Lung (tissue), 12 donors: ENCODE measurements around the gene TLL1. TPM values are rescaled to one million over a fixed set of nuclear protein-coding genes. Genes with fewer than 3 reads are reported as not detected.

Experiments
- ATAC-seq: fragments of 200-7000 bp; cut with Tn5 transposase; one replicate; pipeline ENCODE4 v1.9.1; 2020; ENCODE audit warnings: moderate number of reproducible peaks; ENCODE audit not compliant: insufficient read depth, low FRiP score
- DNase-seq, 3 donors: peaks; one replicate each; pipeline ENCODE4 v3.0.0-alpha.2; 2013 to 2017
- H3K27ac ChIP-seq, 2 donors: one replicate each; pipeline ENCODE4 v1.5.1; 2013; ENCODE audit warnings: mild to moderate bottlenecking in 2 of 2, moderate library complexity in 2 of 2, control low read depth in 1 of 2, inconsistent platforms in 1 of 2, low read depth in 1 of 2, low read length in 1 of 2
- H3K27me3 ChIP-seq, 3 donors: one replicate each; pipeline ENCODE4 v1.5.1; 2013; ENCODE audit warnings: low read length in 2 of 3; ENCODE audit not compliant: control insufficient read depth in 3 of 3, insufficient read depth in 3 of 3
- H3K36me3 ChIP-seq, 4 donors: one replicate each; pipeline ENCODE4 v1.5.1; 2013; ENCODE audit warnings: low read length in 4 of 4, mild to moderate bottlenecking in 1 of 4, moderate library complexity in 1 of 4; ENCODE audit not compliant: control insufficient read depth in 4 of 4, insufficient read depth in 4 of 4
- H3K4me1 ChIP-seq, 5 donors: one replicate each; pipeline ENCODE4 v1.5.1; 2013; ENCODE audit warnings: low read length in 5 of 5, mild to moderate bottlenecking in 2 of 5, moderate library complexity in 1 of 5; ENCODE audit not compliant: control insufficient read depth in 5 of 5, insufficient read depth in 5 of 5
- H3K4me3 ChIP-seq: one replicate; pipeline ENCODE4 v1.5.1; 2013; ENCODE audit warnings: mild to moderate bottlenecking, control low read depth, moderate library complexity
- H3K9ac ChIP-seq, 2 donors: one replicate each; pipeline ENCODE4 v1.5.1; 2013; ENCODE audit warnings: low read length in 2 of 2, control low read depth in 1 of 2; ENCODE audit not compliant: insufficient read depth in 1 of 2
- H3K9me3 ChIP-seq, 4 donors: one replicate each; pipeline ENCODE4 v1.5.1; 2013; ENCODE audit warnings: low read length in 3 of 4, mild to moderate bottlenecking in 1 of 4, moderate library complexity in 1 of 4; ENCODE audit not compliant: control insufficient read depth in 4 of 4, insufficient read depth in 3 of 4
- WGBS, 2 donors: extraction: QIAGEN DNeasy Blood & Tissue Kit; methylation state at CpG; one replicate each; pipeline ENCODE4 v1.1.7; 2013; 5-methylcytosine and 5-hydroxymethylcytosine counted together
- polyA plus RNA-seq, 2 donors: library from polyadenylated mRNA; stranded (reverse); fragments of 200-250 nt; gene quantifications; one replicate each; pipeline ENCODE4 v1.2.1, GENCODE V29; 2013
- total RNA-seq, 2 donors: library from RNA; depleted of rRNA in 1 of 2; stranded (reverse); fragments of >200 nt in 1 of 2; gene quantifications; one replicate each; pipeline ENCODE4 v1.2.1, GENCODE V29; 2014 to 2021
- TF ChIP-seq, protein P1 (sequence below): IDR thresholded peaks from 2 replicates; pipeline ENCODE4 v1.5.1; 2012; ENCODE audit warnings: mild to moderate bottlenecking; ENCODE audit errors: control extremely low read depth, extremely low read depth
- donor health status: control.
- donor health status: control.
- donor health status: Bipolar disorder and iron deficiency.
- donor health status: healthy.
- donor health status: DM: yes; HTN: yes; CAD: no.

The TLL1 gene
- total and polyA plus RNA-seq, 4 donors: 0.93 to 5.7 (median 1.9) TPM

DNA sequence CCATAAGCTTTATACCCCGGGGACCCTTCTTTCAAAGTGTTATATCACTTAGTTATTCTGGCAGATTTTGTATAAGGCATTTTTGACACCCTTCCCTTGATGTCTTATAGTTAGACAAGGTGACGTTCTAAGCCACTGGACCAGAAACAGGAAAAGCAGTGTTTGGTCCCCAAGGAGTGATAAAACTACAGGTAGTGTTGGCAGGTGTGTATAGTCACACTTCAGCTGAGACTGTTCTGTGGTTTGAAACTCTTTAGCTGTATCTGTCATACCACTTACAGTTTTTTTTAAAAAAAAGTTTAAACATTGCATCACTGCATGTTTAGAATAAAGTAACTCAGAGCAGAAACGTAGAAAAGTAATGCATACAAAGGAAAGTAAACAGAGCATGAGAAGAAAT, 48.5 kb downstream of the TLL1 start:
- Histone ChIP-seq H3K27me3 (no peaks in the 10 kb centered on the region), H3K4me1 (no peaks in the 10 kb centered on the region), H3K9ac (no peak overlapping the region), H3K36me3 (no peaks in the 10 kb centered on the region), H3K27ac (no peak overlapping the region), H3K4me3 (no peak overlapping the region), H3K9me3 (peaks cover 0 to 4% (median 0%) of the 10 kb centered on the region in 4 donors)
- TF ChIP-seq, protein P1, sequence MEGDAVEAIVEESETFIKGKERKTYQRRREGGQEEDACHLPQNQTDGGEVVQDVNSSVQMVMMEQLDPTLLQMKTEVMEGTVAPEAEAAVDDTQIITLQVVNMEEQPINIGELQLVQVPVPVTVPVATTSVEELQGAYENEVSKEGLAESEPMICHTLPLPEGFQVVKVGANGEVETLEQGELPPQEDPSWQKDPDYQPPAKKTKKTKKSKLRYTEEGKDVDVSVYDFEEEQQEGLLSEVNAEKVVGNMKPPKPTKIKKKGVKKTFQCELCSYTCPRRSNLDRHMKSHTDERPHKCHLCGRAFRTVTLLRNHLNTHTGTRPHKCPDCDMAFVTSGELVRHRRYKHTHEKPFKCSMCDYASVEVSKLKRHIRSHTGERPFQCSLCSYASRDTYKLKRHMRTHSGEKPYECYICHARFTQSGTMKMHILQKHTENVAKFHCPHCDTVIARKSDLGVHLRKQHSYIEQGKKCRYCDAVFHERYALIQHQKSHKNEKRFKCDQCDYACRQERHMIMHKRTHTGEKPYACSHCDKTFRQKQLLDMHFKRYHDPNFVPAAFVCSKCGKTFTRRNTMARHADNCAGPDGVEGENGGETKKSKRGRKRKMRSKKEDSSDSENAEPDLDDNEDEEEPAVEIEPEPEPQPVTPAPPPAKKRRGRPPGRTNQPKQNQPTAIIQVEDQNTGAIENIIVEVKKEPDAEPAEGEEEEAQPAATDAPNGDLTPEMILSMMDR: no peak
- DNase-seq: peak in 1 of 3 donors; percentile 17
- 56 to 68% methylated on average over 3 of the region's 3 CpGs for WGBS, 2 donors
- ATAC-seq: no peak

- Histone ChIP-seq H3K9ac (no peak overlapping the region), H3K4me1 (no peaks in the 10 kb centered on the region), H3K27me3 (no peaks in the 10 kb centered on the region), H3K36me3 (no peaks in the 10 kb centered on the region), H3K9me3 (peaks cover 0 to 4% (median 0%) of the 10 kb centered on the region in 4 donors), H3K27ac (no peak overlapping the region), H3K4me3 (no peak overlapping the region)
- TF ChIP-seq, protein P1: no peak
- peak in 1 of 3 donors; percentile 11 for DNase-seq
- no peak for ATAC-seq
These were observed 49.7 kb downstream of the TLL1 start for GRCh38 chr4:165922747-165923146.

DNA sequence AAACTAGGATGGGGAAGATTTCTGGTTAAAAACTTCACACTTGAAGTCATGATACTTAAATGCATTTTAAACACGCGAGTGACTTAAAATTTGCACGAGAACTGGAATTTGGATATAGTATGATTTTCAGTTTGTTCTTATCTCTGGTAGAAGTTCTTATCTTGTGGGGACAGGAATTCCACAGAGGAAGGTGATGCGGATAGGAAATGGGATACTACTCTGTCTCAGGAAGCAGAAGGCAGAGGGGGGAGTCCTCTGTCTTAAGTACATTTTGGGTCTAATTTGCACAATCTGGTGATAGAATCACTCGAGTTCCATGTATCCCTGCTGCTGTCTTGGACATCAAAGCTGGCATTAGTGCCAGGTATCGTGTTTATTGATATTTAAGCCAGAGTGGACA, 53.3 kb downstream of the TLL1 start:
- Histone ChIP-seq H3K9ac (no peak overlapping the region), H3K27me3 (no peaks in the 10 kb centered on the region), H3K27ac (no peak overlapping the region), H3K9me3 (peaks cover 0 to 4% (median 0%) of the 10 kb centered on the region in 4 donors), H3K4me1 (no peaks in the 10 kb centered on the region), H3K36me3 (no peaks in the 10 kb centered on the region), H3K4me3 (no peak overlapping the region)
- no peak for ATAC-seq
- DNase-seq: no peak
- TF ChIP-seq, protein P1: no peak
- WGBS, 2 donors: 67 to 68% methylated on average over 6 of the region's 6 CpGs

GRCh38 chr4:165927366-165927765, 54.3 kb downstream of the TLL1 start:
- DNase-seq (no peak), ATAC-seq (no peak)
- no peaks in the 10 kb centered on the region for H3K36me3 ChIP-seq
- WGBS, 2 donors: 93 to 94% methylated on average over 3 of the region's 3 CpGs
- no peak overlapping the region for H3K9ac ChIP-seq
- H3K4me1 ChIP-seq: no peaks in the 10 kb centered on the region
- no peak overlapping the region for H3K27ac ChIP-seq
- TF ChIP-seq, protein P1: no peak
- H3K27me3 ChIP-seq: no peaks in the 10 kb centered on the region
- peaks cover 0 to 4% (median 0%) of the 10 kb centered on the region in 4 donors for H3K9me3 ChIP-seq
- no peak overlapping the region for H3K4me3 ChIP-seq
